Activated CD4-positive, CD25-positive, alpha-beta regulatory T cell treated with anti-CD3 and anti-CD28 coated beads, Interleukin-2, amount 50 U/mL, for 72 hours (primary cell): ENCODE measurements around the gene HRC.
A peak's percentile ranks its signal among the peaks of the same experiment; 100 is the strongest.
"Not testable (repeated sequence)": the region's sequence is repeated elsewhere in the genome, so short reads cannot be mapped to it uniquely, and the experiment has no call there.

Source experiments
- DNase-seq: peaks from one replicate; pipeline ENCODE4 v3.0.0; 2021

HRC gene

GRCh38 chr19:49160450-49161189, 5.4 kb upstream of the HRC start:
- no peak for DNase-seq

GRCh38 chr19:49157445-49158224, 2.4 kb upstream of the HRC start, which contains the start of gene TRPM4:
TSS of gene TRPM4 (plus strand) at chr19:49157792. CDS start at chr19:49157867, 75 bp downstream.
- no peak for DNase-seq

GRCh38 chr19:49155820-49156346, 687 bp upstream of the HRC start:
- no peak for DNase-seq

GRCh38 chr19:49154279-49154678, 917 bp downstream of the HRC start:
- DNase-seq = no peak

- no peak for DNase-seq
Observed at GRCh38 chr19:49153167-49153809, 1.9 kb downstream of the HRC start.

- no peak for DNase-seq
Observed at GRCh38 chr19:49152119-49152550, 3.1 kb downstream of the HRC start.

- DNase-seq = peak; percentile 59
Observed at GRCh38 chr19:49151267-49152118, 3.7 kb downstream of the HRC start.

- DNase-seq = no peak
Observed at GRCh38 chr19:49150944-49151243, 4.3 kb downstream of the HRC start.

- peak; percentile 55 for DNase-seq
Observed at GRCh38 chr19:49150106-49150943, 4.9 kb downstream of the HRC start.

- peak; percentile 38 for DNase-seq
Observed at GRCh38 chr19:49149652-49150105, 5.5 kb downstream of the HRC start.

GRCh38 chr19:49148784-49149651, 6.2 kb downstream of the HRC start:
- DNase-seq = peak; percentile 82

GRCh38 chr19:49148044-49148682, 7.0 kb downstream of the HRC start:
- DNase-seq = no peak

GRCh38 chr19:49146408-49146770, 8.8 kb downstream of the HRC start:
- not testable (repeated sequence) for DNase-seq

GRCh38 chr19:49145573-49146407, 9.4 kb downstream of the HRC start:
- peak; percentile 86 for DNase-seq

- DNase-seq = peak; percentile 68
Observed at GRCh38 chr19:49142866-49143335, 12.3 kb downstream of the HRC start.

GRCh38 chr19:49141352-49141751, 13.8 kb downstream of the HRC start:
- no peak for DNase-seq

GRCh38 chr19:49140951-49141350, 14.2 kb downstream of the HRC start:
- no peak for DNase-seq

- no peak for DNase-seq
Observed at GRCh38 chr19:49136771-49137171, 18.4 kb downstream of the HRC start.

- DNase-seq = no peak
Observed at GRCh38 chr19:49135686-49136085, 19.5 kb downstream of the HRC start.
